HepG2 (cell line): ENCODE results near the gene OCSTAMP. TPM values are rescaled to one million over a fixed set of nuclear protein-coding genes. Genes with fewer than 3 reads are reported as not detected.

Source experiments
- FOSL1 ChIP-seq: sonication (generic); formaldehyde crosslinking; IDR thresholded peaks from 2 replicates; pipeline ENCODE4 v1.9.0; 2021; ENCODE audit warnings: missing genetic modification reagents, borderline replicate concordance
- MAFK ChIP-seq, 2 experiments: IDR thresholded peaks in 1 of 2; conservative IDR thresholded peaks in 1 of 2; 2 replicates each; pipeline ENCODE4 v1.6.1; 2011; ENCODE audit warnings: improper control_type of control experiment in 2 of 2, low read length in 2 of 2
- MXI1 ChIP-seq: IDR thresholded peaks from 3 replicates; pipeline ENCODE4 v1.6.1; 2012; ENCODE audit warnings: low read depth, low read length, inconsistent platforms, borderline replicate concordance
- PHF5A ChIP-seq: IDR thresholded peaks from one replicate; pipeline ENCODE4 v1.6.1; 2018; ENCODE audit warnings: low read depth, missing genetic modification reagents; ENCODE audit not compliant: unreplicated experiment
- TSC22D2 ChIP-seq: sonication (generic); formaldehyde crosslinking; IDR thresholded peaks from 2 replicates; pipeline ENCODE4 v1.5.1; 2020; ENCODE audit warnings: missing genetic modification reagents, mild to moderate bottlenecking, borderline replicate concordance
- ZIK1 ChIP-seq: sonication (generic); formaldehyde crosslinking; IDR thresholded peaks from 2 replicates; pipeline ENCODE4 v1.5.0; 2020; ENCODE audit warnings: mild to moderate bottlenecking, low read depth, missing genetic modification reagents, borderline replicate concordance
- ZNF160 ChIP-seq: sonication (generic); formaldehyde crosslinking; IDR thresholded peaks from 2 replicates; pipeline ENCODE4 v1.8.0; 2022; ENCODE audit warnings: mild to moderate bottlenecking, inconsistent platforms, missing genetic modification reagents
- ZNF225 ChIP-seq: sonication (generic); formaldehyde crosslinking; IDR thresholded peaks from 2 replicates; pipeline ENCODE4 v1.4.0; 2020; ENCODE audit warnings: mild to moderate bottlenecking, missing genetic modification reagents
- ZNF274 ChIP-seq: sonication (generic); formaldehyde crosslinking; IDR thresholded peaks from 2 replicates; pipeline ENCODE4 v1.5.1; 2020; ENCODE audit warnings: mild to moderate bottlenecking, missing genetic modification reagents
- ZNF691 ChIP-seq: sonication (generic); formaldehyde crosslinking; IDR thresholded peaks from 2 replicates; pipeline ENCODE4 v1.4.0; 2020; ENCODE audit warnings: missing genetic modification reagents, low read depth, mild to moderate bottlenecking, borderline replicate concordance
- ZNF768 ChIP-seq: sonication (generic); formaldehyde crosslinking; IDR thresholded peaks from 2 replicates; pipeline ENCODE4 v1.4.0; 2020; ENCODE audit warnings: missing genetic modification reagents
- ZNF775 ChIP-seq: sonication (generic); formaldehyde crosslinking; IDR thresholded peaks from 2 replicates; pipeline ENCODE4 v1.4.0; 2020; ENCODE audit warnings: missing genetic modification reagents, mild to moderate bottlenecking, moderate library complexity, borderline replicate concordance
- ZSCAN22 ChIP-seq: sonication (generic); formaldehyde crosslinking; IDR thresholded peaks from 2 replicates; pipeline ENCODE4 v1.4.0; 2020; ENCODE audit warnings: mild to moderate bottlenecking, missing genetic modification reagents
- polyA plus RNA-seq, 8 experiments: library from polyadenylated mRNA; depleted of rRNA in 3 of 8; stranded (reverse) in 7 of 8; unstranded in 1 of 8; fragments of >200 nt; fragmentation: Illumina TruSeq in 4 of 8; extraction: Trizol in 4 of 8; gene quantifications; 2 replicates each; pipeline versions ENCODE4 v1.2.1 to v1.2.3, GENCODE V29; 2011 to 2016; ENCODE audit warnings: low read depth in 4 of 8, missing spikeins in 1 of 8, mixed read lengths in 1 of 8; ENCODE audit not compliant: insufficient read depth in 1 of 8
- total RNA-seq, 5 experiments: library from RNA; depleted of rRNA; stranded (reverse); fragments of >200 nt; fragmentation: Illumina TruSeq; extraction: Trizol; gene quantifications; 2 replicates each; pipeline ENCODE4 v1.2.3, GENCODE V29; 2016; ENCODE audit warnings: low read depth in 1 of 5
- TF ChIP-seq, protein P1 (sequence below), 2 experiments: fragments of 450-650 bp in 1 of 2; sonication (generic) in 1 of 2; formaldehyde crosslinking in 1 of 2; IDR thresholded peaks; 2 replicates each; pipeline versions ENCODE4 v1.6.1 to v1.8.0; 2016 to 2022; ENCODE audit warnings: antibody characterized with exemption in 1 of 2, mild to moderate bottlenecking in 1 of 2, missing genetic modification reagents in 1 of 2
- TF ChIP-seq, protein P2 (sequence below): IDR thresholded peaks from 2 replicates; pipeline ENCODE4 v1.6.1; 2018; ENCODE audit warnings: missing genetic modification reagents, mild to moderate bottlenecking, missing compliant biosample characterization

OCSTAMP gene
- total and polyA plus RNA-seq, 2 of the 13 experiments (the other 11 are each of a cell fraction or from before 2014, with no cell fraction given) = not detected

DNA sequence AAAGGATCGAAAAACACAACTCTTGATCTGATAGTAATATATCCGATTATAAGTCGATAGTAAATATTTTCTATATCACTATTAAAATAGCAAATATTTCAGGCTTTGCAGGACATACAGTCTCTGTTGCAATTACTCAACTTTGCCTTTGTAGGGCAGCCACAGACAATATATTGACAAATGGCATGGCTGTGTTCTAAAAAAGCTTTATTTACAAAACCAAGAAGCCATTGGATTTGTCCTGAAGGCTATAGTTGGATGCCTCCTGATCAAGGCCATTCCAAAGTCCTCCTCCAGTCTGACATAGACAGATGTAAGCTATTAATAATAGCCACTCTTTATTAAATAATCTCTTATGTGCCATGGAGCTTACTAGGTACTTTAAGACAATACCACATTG, 5.9 kb downstream of the OCSTAMP start (continued):
- TF ChIP-seq, protein P1, sequence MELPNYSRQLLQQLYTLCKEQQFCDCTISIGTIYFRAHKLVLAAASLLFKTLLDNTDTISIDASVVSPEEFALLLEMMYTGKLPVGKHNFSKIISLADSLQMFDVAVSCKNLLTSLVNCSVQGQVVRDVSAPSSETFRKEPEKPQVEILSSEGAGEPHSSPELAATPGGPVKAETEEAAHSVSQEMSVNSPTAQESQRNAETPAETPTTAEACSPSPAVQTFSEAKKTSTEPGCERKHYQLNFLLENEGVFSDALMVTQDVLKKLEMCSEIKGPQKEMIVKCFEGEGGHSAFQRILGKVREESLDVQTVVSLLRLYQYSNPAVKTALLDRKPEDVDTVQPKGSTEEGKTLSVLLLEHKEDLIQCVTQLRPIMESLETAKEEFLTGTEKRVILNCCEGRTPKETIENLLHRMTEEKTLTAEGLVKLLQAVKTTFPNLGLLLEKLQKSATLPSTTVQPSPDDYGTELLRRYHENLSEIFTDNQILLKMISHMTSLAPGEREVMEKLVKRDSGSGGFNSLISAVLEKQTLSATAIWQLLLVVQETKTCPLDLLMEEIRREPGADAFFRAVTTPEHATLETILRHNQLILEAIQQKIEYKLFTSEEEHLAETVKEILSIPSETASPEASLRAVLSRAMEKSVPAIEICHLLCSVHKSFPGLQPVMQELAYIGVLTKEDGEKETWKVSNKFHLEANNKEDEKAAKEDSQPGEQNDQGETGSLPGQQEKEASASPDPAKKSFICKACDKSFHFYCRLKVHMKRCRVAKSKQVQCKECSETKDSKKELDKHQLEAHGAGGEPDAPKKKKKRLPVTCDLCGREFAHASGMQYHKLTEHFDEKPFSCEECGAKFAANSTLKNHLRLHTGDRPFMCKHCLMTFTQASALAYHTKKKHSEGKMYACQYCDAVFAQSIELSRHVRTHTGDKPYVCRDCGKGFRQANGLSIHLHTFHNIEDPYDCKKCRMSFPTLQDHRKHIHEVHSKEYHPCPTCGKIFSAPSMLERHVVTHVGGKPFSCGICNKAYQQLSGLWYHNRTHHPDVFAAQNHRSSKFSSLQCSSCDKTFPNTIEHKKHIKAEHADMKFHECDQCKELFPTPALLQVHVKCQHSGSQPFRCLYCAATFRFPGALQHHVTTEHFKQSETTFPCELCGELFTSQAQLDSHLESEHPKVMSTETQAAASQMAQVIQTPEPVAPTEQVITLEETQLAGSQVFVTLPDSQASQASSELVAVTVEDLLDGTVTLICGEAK (IDR thresholded peaks at IDR 0.05) = no peak
- TF ChIP-seq, protein P1 (CRISPR knock-in tag; IDR thresholded peaks at IDR 0.05) = peak; percentile 79; the same call in 1 of the 2 replicates
- TF ChIP-seq ZNF274 (CRISPR knock-in tag) (no peak), ZNF225 (no peak), TSC22D2 (no peak), ZNF160 (CRISPR knock-in tag) (no peak), MXI1 (no peak), ZNF691 (CRISPR knock-in tag) (no peak), PHF5A (CRISPR knock-in tag) (no peak), ZNF775 (CRISPR knock-in tag) (no peak), ZIK1 (CRISPR knock-in tag) (no peak), MAFK (conservative IDR thresholded peaks at IDR 0.05 in 1 of 2, IDR thresholded peaks at IDR 0.05 in 1 of 2; ENCODE audit: low read length in 2 of 2) (no peak), ZNF768 (CRISPR knock-in tag) (no peak), FOSL1 (CRISPR knock-in tag) (no peak), ZSCAN22 (CRISPR knock-in tag) (no peak)
- TF ChIP-seq, protein P2, sequence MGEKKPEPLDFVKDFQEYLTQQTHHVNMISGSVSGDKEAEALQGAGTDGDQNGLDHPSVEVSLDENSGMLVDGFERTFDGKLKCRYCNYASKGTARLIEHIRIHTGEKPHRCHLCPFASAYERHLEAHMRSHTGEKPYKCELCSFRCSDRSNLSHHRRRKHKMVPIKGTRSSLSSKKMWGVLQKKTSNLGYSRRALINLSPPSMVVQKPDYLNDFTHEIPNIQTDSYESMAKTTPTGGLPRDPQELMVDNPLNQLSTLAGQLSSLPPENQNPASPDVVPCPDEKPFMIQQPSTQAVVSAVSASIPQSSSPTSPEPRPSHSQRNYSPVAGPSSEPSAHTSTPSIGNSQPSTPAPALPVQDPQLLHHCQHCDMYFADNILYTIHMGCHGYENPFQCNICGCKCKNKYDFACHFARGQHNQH (CRISPR knock-in tag) = no peak
